ENCODE results near the gene C10orf95. TPM values are rescaled to one million over a fixed set of nuclear protein-coding genes. Genes with fewer than 3 reads are reported as not detected.

The C10orf95 gene
- total RNA-seq, 1 donor from 2014 or later: not detected

DNA sequence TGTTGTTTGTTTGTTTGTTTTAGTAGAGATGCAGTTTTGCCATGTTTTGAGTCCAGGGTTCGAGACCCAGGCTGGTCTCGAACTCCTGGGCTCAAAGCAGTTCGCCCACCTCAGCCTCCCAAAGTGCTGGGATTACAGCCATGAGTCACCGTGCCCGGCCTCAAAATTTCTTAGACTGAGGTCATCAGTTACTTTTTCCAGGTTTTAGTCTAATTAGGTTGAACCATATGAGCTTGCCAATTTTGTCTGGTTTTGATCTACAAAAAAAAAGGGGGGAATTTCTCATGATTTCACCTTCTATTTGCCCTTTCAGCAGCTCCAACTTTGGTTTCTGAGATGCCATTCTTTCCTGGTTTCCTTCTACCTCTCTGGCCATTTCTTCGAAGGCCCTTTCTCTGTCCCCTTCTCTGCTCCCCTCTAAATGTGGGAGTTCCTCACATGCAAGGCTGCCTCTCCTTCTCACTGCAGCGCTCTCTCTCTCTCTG lies 24.5 kb downstream of the C10orf95 start:
- Histone ChIP-seq H3K36me3 (no peaks in the 10 kb centered on the region), H3K27ac (no peak overlapping the region), H3K27me3 (peaks cover 8% of the 10 kb centered on the region), H2AFZ (replicated peaks) (no peak overlapping the region), H3K4me3 (no peak overlapping the region), H3K4me2 (no peak overlapping the region), H3K9ac (no peak overlapping the region), H3F3A (ENCODE audit: low read depth) (peaks cover 19% of the 10 kb centered on the region), H3K9me3 (ENCODE audit: low read depth) (no peaks in the 10 kb centered on the region), H3K79me2 (ENCODE audit: low read depth) (peaks cover 11% of the 10 kb centered on the region), H3K4me1 (peaks cover 7% of the 10 kb centered on the region), H4K20me1 (ENCODE audit: low read depth) (peaks cover 26% of the 10 kb centered on the region)
- no peak for DNase-seq (ENCODE audit: low spot score)
- TF ChIP-seq EZH2 (IDR thresholded peaks at IDR 0.05) (no peak), EZH2phosphoT487 (IDR thresholded peaks at IDR 0.05) (no peak)
- TF ChIP-seq, protein P1, sequence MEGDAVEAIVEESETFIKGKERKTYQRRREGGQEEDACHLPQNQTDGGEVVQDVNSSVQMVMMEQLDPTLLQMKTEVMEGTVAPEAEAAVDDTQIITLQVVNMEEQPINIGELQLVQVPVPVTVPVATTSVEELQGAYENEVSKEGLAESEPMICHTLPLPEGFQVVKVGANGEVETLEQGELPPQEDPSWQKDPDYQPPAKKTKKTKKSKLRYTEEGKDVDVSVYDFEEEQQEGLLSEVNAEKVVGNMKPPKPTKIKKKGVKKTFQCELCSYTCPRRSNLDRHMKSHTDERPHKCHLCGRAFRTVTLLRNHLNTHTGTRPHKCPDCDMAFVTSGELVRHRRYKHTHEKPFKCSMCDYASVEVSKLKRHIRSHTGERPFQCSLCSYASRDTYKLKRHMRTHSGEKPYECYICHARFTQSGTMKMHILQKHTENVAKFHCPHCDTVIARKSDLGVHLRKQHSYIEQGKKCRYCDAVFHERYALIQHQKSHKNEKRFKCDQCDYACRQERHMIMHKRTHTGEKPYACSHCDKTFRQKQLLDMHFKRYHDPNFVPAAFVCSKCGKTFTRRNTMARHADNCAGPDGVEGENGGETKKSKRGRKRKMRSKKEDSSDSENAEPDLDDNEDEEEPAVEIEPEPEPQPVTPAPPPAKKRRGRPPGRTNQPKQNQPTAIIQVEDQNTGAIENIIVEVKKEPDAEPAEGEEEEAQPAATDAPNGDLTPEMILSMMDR (IDR thresholded peaks at IDR 0.05): no peak
- Mint-ChIP-seq H3K27me3 (ENCODE audit: insufficient read depth, low read depth) (peaks cover 7% of the 10 kb centered on the region), H3K27ac (no peak overlapping the region), H3K4me1 (peaks cover 19% of the 10 kb centered on the region), H3K4me3 (no peak overlapping the region), H3K9me3 (no peaks in the 10 kb centered on the region), H3K36me3 (peaks cover 4% of the 10 kb centered on the region)

DNA sequence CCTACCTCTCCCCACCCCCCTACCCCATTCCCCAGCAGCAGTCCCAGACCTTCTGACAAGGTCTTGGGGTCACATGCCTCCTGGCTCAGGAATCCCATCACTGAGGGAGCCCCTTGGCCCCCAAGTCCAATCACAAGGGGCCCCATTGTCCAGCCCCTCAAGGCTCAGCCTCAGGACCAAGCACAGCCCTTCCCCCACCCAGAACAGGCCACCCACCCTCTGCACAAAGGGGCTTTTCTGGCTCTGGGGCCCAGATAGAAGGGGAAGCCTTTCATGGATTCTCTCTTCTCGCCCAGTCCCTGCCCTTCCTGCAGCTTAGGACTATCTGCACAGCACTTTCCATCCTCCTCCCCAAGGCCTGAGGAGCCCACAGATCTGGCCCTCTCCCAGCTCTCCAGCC lies 25.9 kb downstream of the C10orf95 start:
- H3K9me3 Mint-ChIP-seq: no peaks in the 10 kb centered on the region
- Histone ChIP-seq H2AFZ (replicated peaks) (no peak overlapping the region), H3K4me2 (no peak overlapping the region), H3K9me3 (ENCODE audit: low read depth) (no peaks in the 10 kb centered on the region), H4K20me1 (ENCODE audit: low read depth) (peaks cover 31% of the 10 kb centered on the region), H3K36me3 (no peaks in the 10 kb centered on the region), H3K4me3 (no peak overlapping the region), H3K27me3 (peaks cover 13% of the 10 kb centered on the region), H3K27ac (no peak overlapping the region), H3K79me2 (ENCODE audit: low read depth) (no peaks in the 10 kb centered on the region), H3K9ac (no peak overlapping the region), H3F3A (ENCODE audit: low read depth) (peaks cover 24% of the 10 kb centered on the region), H3K4me1 (peaks cover 7% of the 10 kb centered on the region)
- no peak overlapping the region for H3K4me3 Mint-ChIP-seq
- H3K36me3 Mint-ChIP-seq: peaks cover 4% of the 10 kb centered on the region
- H3K27ac Mint-ChIP-seq: peak overlapping the region; percentile 46
- H3K27me3 Mint-ChIP-seq (ENCODE audit: insufficient read depth, low read depth): peaks cover 9% of the 10 kb centered on the region
- peaks cover 14% of the 10 kb centered on the region for H3K4me1 Mint-ChIP-seq
- no peak for DNase-seq (ENCODE audit: low spot score)
- no peak for TF ChIP-seq EZH2phosphoT487 (IDR thresholded peaks at IDR 0.05)
- TF ChIP-seq, protein P1 (IDR thresholded peaks at IDR 0.05): no peak
- no peak for TF ChIP-seq EZH2 (IDR thresholded peaks at IDR 0.05)

DNA sequence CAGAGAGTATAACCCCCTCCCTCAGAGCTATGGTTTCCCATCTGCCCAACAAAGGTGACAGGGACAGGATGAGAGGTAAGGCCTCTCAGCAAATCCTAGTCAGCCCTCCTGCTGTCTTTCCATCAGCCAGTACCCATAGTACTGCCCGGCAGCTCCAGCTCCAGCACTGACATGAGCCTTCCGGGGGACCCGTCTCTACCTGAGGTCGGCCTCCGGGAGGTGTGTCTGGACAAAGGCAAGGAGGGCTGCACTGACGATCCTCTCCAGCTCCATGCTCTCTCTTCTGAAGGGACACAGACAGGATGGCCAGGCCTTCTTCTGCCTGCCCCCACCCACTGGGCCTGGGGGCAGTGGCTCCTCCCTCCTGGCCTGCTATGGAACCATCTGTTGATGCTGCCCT lies 26.4 kb downstream of the C10orf95 start:
- Mint-ChIP-seq H3K27me3 (ENCODE audit: insufficient read depth, low read depth) (peaks cover 9% of the 10 kb centered on the region), H3K36me3 (peaks cover 4% of the 10 kb centered on the region), H3K4me1 (peaks cover 15% of the 10 kb centered on the region), H3K9me3 (no peaks in the 10 kb centered on the region), H3K4me3 (no peak overlapping the region), H3K27ac (no peak overlapping the region)
- Histone ChIP-seq H3K27ac (no peak overlapping the region), H3K27me3 (peaks cover 13% of the 10 kb centered on the region), H3K9me3 (ENCODE audit: low read depth) (no peaks in the 10 kb centered on the region), H3K36me3 (no peaks in the 10 kb centered on the region), H2AFZ (replicated peaks) (no peak overlapping the region), H3K4me2 (no peak overlapping the region), H3F3A (ENCODE audit: low read depth) (peaks cover 29% of the 10 kb centered on the region), H3K4me3 (no peak overlapping the region), H4K20me1 (ENCODE audit: low read depth) (peaks cover 31% of the 10 kb centered on the region), H3K79me2 (ENCODE audit: low read depth) (no peaks in the 10 kb centered on the region), H3K4me1 (peaks cover 7% of the 10 kb centered on the region), H3K9ac (no peak overlapping the region)
- DNase-seq (ENCODE audit: low spot score): no peak
- no peak for TF ChIP-seq EZH2phosphoT487 (IDR thresholded peaks at IDR 0.05)

DNA sequence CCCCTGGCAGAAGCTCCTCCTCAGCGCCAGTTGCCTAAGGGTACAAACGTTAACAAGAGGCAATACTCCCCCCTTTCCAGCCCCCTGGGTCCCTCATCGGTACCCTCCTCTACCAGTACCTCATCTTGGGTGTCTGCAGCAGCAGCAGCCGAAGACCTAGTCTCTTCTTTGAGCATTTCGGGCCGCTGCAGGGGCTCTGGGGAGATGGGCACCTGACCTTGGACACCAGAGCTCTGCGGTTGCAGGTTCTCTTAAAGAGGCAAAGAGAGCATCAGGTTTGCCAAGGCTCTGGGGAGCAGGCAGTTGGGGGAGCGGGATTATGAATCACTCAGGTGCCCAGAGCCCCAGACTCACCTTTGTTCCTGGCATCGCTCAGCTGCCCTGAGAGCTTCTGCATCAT lies 27.2 kb downstream of the C10orf95 start:
- no peaks in the 10 kb centered on the region for H3K79me2 ChIP-seq (ENCODE audit: low read depth)
- TF ChIP-seq, protein P1 (IDR thresholded peaks at IDR 0.05): no peak
- no peak for TF ChIP-seq EZH2 (IDR thresholded peaks at IDR 0.05)
- no peak for TF ChIP-seq EZH2phosphoT487 (IDR thresholded peaks at IDR 0.05)
- Mint-ChIP-seq H3K4me3 (peak overlapping the region; percentile 50), H3K36me3 (peaks cover 4% of the 10 kb centered on the region), H3K27me3 (ENCODE audit: insufficient read depth, low read depth) (peaks cover 11% of the 10 kb centered on the region), H3K27ac (no peak overlapping the region), H3K4me1 (peaks cover 19% of the 10 kb centered on the region), H3K9me3 (no peaks in the 10 kb centered on the region)
- no peak for DNase-seq (ENCODE audit: low spot score)
- H3K4me2 ChIP-seq: no peak overlapping the region
- peaks cover 32% of the 10 kb centered on the region for H4K20me1 ChIP-seq (ENCODE audit: low read depth)
- no peaks in the 10 kb centered on the region for H3K9me3 ChIP-seq (ENCODE audit: low read depth)
- H3F3A ChIP-seq (ENCODE audit: low read depth): peaks cover 36% of the 10 kb centered on the region
- H3K27ac ChIP-seq: no peak overlapping the region
- H3K4me1 ChIP-seq: peaks cover 7% of the 10 kb centered on the region
- H3K4me3 ChIP-seq: no peak overlapping the region
- H3K36me3 ChIP-seq: no peaks in the 10 kb centered on the region
- peaks cover 13% of the 10 kb centered on the region for H3K27me3 ChIP-seq
- H2AFZ ChIP-seq (replicated peaks): no peak overlapping the region
- H3K9ac ChIP-seq: no peak overlapping the region

All from neural progenitor cell (in vitro differentiated cells).